ENCODE measurements around the gene TMEM18.
A peak's percentile ranks its signal among the peaks of the same experiment; 100 is the strongest.

Gene TMEM18

DNA sequence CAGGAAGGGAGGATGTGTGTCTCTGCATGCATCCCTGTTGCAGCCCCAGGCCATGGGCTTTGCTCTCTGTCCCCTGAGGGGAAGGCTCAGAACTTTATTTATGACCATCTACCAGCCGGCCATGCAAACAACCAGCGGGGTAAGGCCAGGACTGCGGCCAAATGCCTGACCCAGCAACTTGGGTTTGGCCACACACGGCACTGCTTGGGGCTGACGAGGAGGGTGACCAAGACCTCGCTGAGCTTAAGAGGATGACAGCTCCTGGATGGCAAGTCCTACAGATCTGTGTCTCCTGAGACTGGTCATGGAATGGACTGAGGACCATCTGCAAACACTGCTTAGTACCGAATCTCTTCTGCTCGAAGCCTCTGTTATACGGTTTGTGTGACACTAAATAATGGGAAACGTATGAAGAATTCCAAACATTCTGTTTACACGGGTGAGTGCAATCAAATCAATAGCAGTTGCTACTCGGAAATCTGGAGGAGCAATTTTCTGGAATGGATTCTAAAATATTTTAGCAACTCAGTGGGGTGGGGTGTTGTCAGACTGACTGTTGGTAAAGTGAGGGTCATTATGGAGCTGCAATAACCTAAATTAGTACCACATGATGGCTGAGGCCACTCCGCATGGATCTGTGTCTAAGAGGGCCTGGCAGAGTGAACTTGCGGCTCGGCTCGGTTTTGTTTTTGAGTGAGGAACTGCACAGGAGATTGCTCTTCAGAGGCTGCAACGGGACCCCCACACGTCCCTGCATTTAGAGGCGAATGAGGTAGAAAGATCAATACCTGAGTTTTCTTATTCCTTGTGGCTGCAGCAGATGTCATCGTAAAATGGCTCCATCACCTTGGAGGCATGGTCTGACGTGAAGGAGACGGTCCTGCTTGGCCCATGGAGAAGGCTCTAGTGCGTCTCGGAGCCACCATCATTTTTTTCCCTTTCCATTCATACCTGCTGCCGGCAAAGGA, 26.6 kb downstream of the TMEM18 start:
- DNase-seq (ENCODE audit: low spot score): no peak

DNA sequence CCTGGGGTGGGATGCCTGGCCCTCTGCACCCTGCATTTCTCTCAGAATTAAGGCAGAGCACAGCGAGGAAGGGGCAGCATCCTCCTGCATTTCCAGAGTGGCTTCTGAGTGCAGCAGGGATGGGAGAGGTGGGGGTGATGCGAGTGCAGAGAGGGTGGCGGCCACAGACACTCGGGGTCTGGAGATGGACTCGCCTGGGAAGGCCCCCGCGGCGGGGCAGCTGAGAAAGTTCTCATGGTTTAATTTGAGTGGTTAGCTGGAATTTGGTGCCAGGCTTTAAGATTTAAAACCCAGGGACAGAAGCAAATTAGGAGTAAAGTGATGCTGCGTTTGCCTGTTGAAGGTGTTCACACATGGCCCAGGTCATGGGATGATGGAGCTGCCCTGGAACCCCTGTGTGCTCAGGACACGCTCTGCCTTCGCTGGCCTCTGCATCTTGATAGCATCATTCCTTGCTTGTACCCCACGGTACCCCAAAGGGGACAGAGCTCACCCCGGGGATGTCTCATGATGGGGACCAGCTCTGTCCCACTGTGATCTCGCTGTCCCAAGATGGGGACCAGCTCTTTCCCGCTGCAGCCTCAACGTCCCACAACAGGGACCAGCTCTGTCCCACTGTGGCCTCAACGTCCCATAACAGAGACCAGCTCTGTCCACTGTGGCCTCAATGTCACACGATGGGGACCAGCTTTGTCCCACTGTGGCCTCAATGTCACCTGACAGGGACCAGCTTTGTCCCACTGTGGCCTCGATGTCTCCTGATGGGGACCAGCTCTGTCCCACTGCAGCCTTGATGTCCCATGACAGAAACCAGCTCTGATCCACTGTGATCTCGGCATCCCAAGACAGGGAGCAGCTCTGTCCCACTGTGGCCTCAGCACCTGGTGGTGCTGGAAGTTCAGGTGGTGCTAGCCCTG, 27.5 kb downstream of the TMEM18 start:
- no peak for DNase-seq (ENCODE audit: low spot score)

DNA sequence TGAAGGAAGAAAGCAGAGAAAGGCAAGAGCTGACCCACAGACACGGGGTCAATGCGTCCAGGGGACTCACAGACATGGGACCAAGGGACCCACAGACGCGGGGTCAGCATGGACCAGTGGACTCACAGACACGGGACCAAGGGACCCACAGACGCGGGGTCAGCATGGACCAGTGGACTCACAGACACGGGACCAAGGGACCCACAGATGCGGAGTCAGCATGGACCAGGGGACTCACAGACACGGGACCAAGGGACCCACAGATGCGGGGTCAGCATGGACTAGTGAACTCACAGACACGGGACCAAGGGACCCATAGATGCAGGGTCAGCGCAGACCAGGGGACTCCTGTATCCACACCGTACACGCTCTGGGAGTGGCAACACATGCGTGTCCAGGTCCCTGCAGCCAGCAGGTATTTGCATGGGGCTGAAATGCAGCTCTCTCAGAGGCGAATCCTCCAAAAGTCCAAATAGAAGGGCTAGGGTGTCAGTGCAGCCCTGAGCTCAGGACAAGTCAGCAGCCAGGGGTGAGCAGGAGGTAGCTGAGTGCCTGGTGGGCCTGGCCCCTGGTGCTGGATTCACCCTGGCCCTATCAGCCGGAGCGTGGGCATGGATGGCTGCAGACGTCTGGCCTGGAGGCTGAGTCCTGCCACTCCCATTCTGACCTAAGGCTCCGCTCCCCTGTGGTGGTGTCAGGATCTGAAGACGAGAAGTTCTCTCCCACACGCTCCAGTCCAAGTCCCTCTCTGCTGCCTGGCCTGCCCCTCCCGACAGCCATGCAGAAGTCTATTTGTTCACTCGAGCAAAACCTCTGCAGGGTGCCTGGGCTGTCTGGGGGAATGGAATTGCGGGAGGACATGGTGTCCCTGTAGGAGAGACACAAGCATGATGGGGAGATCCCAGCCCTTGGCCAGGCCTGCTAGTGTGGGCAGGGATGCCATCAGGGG, 28.5 kb downstream of the TMEM18 start:
- no peak for DNase-seq (ENCODE audit: low spot score)

DNA sequence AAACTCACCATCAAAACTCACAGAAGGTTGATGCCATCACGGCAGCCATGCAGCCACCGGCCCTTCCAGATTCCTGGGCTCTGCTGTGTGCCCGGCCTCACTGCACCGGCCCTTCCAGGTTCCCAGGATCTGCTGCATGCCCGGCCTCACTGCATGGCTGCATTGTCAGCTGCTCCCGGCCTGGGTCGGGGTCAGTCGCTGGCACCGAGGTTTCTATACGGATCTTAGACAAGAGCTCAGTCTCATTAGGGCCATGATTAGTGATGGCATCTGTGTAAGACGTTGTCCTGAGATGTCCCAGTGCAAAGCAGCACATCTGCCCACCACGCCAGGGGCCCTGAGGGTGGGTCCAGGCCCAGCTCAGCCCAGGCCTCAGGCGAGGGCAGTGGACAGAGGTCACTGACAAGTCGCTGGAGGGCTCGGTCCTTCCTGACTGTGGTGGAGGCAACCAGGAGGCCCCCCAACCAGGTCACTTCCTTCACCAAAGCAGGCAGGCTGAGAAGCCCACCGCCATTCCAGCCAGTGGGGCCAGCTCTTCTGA, 29.4 kb downstream of the TMEM18 start:
- DNase-seq (ENCODE audit: low spot score): no peak

DNA sequence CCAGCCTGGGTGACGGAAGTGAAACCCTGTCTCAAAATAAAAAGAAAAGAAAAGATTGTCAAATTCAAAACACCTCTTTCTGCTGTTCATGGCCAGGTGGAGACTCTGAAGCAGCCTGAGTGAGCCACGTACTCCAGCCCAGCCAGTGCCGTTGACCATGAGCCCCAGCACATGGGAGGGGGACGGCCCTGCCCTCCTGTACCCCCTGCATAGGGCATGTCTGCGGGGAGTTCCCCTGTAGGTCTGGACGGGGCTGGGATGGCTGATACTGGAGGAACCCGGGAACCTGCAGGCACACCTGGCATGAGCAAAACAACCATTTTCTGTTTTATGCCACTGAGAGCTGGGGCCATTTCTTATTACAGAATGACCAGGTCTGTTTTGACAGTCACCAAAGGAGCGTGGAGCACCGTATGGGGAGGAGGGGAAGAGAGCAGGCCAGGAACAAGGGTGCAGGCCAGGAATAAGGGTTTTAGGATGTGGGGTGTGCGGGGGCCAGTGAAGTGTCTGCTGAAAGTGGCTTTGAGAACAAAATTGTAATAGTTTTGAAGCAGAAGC, 30.1 kb downstream of the TMEM18 start:
- no peak for DNase-seq (ENCODE audit: low spot score)

DNA sequence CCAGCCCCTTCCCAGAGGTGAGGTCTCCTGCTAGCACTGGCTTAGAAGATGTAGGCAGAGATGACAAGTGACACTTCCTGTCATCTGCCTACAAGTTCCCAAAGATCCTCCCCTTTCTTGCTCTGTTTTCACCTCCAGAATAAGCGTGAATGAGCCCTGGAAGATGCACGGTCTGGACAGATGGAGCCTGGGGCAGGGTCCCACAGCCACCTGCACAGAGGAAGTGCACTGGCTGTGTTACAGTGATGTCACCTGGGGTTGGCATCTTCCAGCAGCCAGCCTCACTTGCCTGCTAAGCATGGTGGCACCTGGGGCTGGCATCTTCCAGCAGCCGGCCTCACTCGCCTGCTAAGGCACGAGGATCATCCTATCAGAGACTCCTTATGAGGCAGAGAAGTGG, 32.3 kb downstream of the TMEM18 start:
- DNase-seq (ENCODE audit: low spot score): no peak

DNA sequence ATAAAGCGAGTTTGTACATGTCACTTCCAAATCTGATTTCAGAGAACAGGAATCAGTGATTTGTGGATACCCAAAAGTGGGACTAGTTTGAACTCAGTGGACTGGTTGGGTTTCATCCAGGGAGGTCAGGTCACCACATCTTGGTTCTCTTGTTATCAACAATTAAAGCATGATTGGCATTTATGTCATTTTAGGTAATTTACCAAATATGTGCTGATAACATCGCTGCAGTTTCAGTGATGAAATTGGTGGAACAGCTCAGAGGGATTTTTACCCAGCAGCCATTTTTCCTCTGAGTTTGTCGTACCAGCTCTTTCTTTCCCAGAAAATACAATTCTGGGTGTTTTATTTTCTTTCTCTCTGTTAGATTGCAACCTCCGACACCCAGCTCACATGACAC, 33.4 kb downstream of the TMEM18 start:
- DNase-seq (ENCODE audit: low spot score): no peak

DNA sequence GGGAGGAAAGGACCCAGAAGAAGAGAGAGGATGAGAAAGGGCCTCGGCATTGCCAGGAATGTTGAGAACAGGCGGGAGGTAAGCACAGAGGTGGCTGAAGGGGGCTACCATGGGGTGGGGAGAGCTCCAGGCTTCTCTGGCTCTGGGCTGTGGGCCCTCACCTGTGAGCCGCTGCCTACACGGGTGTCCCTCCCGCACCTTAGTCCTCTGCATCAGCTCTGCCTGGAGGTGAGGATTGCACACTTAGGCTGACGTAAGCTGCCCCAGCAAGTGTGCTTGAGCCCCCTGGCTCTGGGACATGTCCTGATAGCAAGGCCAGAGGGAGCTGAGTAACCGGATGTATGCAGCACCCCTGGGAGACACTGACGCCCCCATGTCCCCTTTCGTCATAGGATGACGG, 33.9 kb downstream of the TMEM18 start:
- no peak for DNase-seq (ENCODE audit: low spot score)

DNA sequence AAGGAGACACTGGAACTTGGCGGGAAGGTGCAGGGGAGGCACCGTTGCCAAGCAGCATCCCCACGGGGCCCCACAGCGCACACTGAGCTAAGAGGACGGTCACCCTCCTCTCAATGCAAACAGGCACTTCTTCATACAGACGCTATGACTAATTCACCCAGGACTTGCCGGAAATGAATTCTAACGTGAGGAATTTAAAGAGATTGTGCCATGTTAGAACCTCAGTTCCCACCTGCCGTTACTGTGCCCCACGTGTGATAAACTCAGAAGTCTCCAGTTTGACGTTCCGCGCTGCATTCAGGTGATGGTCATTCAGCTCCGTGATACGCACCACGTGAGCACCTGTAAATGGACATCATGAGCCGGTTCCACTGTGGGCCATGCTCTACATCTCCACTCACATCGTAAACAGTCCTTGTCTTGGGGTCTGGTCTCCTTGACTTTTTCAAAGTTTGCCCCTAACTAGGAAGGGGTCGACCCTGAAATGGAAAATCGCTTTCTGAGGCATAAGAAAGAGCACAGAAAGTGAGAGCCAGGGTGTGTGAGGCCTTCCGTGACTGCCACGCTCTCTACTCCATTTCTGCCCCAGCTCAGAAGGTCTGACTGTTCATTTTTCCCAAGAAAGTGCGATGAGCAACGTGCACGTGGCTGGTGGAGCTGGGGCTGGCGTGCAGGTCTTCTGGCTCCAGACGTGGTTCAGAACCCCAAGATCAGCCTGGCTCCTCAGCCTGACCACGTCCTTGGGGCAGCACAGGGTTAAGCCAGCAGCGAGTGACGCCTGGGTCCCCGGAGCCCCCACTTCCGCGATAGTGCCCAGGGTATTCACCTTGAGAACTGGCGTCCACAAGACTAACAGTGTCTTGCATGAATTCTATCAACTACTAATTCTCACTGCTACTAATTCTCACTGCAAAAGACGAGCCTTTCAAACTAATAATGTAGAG, 35.1 kb downstream of the TMEM18 start:
- no peak for DNase-seq (ENCODE audit: low spot score)

DNA sequence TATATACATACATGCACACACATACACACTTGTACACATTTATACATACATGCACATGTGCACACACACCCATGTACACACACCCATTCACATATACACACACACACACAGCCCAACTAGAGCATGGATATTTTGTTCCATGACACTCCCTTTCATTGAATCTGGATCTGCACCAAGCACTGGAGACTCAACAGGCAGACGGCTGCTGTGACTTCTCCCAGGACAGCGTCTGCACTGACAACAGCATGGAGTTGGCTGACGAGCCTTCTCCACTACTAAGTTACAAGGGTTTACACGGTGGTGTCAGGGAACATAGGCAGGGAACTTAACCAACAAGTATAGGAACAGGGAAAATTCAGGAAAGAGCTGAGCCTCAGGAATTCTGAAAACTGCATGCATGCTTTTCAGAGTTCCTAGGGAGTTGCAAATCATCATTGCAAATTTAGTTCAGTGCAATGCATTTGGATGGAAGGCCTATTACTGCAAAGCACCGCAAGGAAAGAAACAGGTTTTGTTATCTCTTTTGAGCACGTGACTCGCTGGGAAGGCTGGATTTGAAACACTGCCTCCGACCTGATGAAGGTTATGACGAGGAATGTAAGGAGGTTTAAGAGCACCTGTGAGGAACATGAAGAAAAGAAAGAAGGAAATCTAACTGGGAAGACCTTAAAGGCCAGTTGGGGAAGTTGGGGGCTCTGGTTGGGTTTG, 35.9 kb downstream of the TMEM18 start:
- no peak for DNase-seq (ENCODE audit: low spot score)

DNA sequence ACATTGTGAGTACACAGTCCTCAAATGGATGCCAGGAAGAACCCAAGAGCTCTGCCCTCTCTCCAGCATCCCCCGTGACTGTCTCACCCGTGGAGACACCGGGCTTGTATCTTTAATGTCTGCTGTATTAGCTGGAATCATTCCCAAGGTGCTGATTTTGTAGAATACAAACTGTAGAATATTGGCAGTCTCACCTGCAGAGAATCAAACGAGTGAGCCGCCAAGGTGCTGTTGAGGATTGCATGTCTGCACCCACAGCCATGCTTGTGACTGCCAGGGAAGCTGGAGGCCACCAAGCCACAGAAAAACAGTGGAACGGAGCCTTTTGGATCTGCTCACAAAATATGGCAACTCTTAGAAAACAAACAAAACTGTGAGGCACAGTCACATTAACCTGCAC, 37.5 kb downstream of the TMEM18 start:
- DNase-seq (ENCODE audit: low spot score): no peak

DNA sequence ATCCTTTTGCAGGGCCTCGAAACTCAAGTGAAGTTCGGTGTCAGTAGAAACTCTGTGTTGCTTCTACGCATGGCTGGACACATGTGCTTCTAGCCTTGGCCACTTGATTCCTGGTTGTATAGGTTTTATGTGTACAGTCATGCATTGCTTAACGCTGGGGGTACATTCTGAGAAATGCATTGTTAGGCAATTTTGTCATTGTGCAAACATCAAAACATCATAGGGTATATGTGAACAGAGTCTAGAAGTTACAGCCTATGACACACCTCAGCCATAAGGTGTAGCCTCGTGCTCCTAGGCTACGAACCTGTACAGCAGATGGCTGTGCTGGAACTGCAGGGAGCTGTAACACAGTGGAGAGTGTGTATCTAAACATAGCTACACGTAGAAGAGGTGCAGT, 39.4 kb downstream of the TMEM18 start:
- no peak for DNase-seq (ENCODE audit: low spot score)

DNA sequence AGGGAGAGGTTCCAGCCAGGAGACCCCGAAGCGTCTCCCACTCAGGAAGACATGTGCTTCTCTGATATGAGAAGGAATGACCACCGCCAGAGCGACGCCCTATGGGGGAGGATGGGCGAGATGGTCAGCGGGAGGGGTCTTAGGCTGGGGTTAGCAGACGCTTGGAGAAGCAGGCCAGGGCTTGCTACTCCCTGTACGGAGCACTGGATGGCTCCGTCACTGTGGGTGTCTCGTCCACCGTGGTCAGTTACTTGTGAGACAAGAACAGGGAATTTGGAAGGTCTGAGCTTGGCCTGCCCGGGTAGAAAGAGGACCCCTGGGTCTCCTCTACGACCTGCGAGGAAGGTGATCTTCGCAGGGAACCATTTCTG, 39.8 kb downstream of the TMEM18 start:
- DNase-seq (ENCODE audit: low spot score): no peak

DNA sequence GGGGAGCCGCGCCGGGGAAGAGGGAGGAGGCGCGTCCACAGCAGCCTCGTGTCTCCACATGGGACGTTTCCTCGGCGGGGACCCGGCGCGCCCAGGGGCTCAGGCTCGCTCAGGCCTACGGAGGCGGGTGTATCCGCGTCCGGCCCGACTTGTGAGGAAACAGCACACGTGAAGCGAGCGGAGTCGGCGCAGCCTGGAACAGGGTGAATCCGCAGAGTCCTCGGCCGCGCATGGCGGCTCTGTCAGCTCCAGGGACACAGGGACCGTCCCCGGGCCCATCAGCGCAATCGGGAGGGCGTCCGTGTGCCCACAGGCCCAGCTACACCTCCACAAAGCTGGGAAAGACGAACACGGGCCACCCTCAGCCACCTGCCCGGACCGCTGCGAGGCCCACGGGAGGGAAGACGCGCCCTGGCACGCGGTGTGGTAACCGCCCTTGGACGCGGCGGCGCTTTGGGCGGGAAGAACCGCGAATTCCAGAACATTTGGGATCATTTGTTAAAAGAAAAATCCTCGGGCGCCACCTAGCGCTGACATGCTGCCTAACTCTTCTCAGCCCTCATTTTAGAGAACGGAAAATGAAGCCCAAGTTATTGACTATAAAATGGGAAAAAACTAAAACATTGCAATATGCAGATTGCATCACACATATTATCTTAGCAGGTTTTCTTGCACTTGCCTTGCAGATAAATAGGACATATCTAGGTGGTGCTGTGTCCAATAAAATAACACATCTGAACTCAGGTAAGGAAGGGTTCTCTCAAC, 40.4 kb downstream of the TMEM18 start:
- DNase-seq (ENCODE audit: low spot score): peak; percentile 64

DNA sequence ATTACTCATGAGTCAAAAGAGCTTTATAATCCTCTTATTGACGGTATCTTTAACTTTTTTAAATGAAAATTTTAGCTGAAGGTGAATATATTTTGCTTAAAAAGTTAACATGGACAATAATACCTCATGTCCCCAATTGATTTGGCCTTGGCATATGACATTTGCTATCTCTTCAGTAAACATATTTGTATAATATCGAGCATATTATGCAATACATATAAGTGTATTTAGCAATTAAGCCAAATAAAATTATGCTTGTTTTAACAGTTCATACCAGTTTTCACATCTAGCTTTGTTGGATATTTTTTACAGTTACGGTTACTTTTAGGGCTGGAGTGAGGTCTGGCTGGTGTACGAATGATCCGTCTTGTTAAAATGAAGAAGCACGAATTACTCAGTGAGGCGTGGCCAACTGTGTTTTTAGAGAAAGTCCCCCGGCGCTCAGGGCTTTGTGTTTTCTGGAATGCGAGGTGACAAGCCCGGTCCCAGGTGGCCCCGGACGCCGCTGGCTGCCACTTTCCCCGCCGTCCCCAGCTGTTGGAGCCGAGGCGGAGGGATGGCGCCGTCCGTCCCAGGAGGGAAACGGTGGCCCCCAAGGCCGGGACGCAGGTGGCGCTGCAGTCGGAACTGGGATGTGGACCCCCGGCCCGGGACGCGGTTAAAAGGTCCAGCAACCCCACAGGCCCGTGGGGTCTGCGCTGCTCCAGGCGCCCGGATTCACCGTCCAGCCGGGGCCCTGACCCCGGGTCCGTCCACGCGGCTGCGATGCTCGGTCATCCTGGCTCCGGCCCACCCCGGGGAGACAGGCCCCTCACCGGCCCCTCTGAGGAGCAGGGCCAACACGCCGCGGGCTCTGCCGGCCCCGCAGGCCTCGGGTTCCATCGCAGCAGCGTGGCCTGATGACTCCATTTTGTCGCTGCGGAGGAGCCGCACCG, 41.3 kb downstream of the TMEM18 start:
- DNase-seq (ENCODE audit: low spot score): no peak

DNA sequence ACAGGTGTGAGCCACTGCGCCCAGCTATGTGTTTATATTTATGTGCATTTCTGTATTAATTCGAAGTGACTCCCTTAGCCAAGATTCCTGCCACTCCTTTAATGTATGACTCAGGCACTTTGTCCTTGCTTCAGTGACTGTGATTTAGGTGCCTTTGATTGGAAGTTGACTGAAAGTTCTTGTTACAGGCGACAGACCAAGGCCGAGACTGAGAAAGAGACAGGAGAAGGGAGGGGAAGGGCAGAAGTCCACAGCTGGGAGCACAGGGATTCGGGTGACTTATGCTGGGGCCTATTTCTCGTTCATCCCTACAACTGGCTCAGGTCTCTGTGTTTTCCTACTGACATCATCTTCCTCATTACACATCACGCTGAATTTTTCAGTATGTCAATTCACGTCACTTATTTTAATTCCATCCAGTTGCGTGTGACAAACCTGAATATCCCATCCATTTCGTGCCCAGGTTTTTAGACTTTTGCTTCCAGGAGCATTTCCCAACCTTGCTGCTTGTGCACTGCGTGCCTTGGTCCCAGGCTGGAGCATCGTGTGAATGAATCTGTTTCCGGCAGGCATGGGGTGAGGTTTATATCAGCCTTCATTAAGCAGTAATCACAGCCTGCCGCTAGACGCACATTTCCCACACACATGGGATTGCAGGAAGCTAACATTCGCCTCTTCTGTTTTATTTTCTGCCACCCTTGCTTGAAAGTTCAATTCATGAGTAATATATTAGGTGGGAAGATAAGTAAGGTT, 42.4 kb downstream of the TMEM18 start:
- DNase-seq (ENCODE audit: low spot score): no peak

DNA sequence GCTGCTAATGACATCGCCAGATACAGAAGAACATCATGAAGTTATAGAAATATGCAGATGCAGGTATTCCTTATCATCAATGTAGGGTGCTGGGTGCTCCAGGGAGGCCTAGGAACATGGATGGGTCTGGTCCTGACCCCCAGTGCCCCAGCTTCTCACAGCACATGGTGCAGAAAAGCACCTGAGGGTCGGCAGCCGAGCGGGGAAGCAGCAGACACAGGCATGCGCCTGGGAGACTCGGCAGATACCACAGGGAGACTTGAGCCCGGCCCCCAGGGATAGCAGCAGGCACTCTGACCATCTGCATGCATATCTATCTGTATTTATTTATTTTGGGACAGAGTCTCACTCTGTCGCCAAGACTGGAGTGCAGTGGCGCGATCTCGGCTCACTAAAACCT, 43.2 kb downstream of the TMEM18 start:
- DNase-seq (ENCODE audit: low spot score): no peak

All from pons (tissue), 1 donor.